Activated naive CD4-positive, alpha-beta T cell treated with anti-CD3 and anti-CD28 coated beads, Interleukin-2, amount 10 ng/mL, durations not matched to agents 7 days and 5 days (primary cell): ENCODE measurements around the gene EXOSC5.
A peak's percentile ranks its signal among the peaks of the same experiment; 100 is the strongest.

Experiments used
- CTCF ChIA-PET: fragments of 350-600 bp; sonication (Branson Sonifier 250); formaldehyde crosslinking; loops from one replicate; lab custom pipeline; 2021; ENCODE audit warnings: antibody characterized with exemption; lab: Charles Lee
- DNase-seq: peaks from one replicate; pipeline ENCODE4 v3.0.0-alpha.2; 2020
- H3K27ac Mint-ChIP-seq: one replicate; pipeline ENCODE4 v1.8.0; 2021; ENCODE audit warnings: mild to moderate bottlenecking, moderate library complexity, mixed read lengths
- H3K27me3 Mint-ChIP-seq: one replicate; pipeline ENCODE4 v1.8.0; 2021; ENCODE audit warnings: mild to moderate bottlenecking, mixed read lengths
- H3K36me3 Mint-ChIP-seq: one replicate; pipeline ENCODE4 v1.8.0; 2021; ENCODE audit warnings: mixed read lengths
- H3K4me1 Mint-ChIP-seq: one replicate; pipeline ENCODE4 v1.8.0; 2021; ENCODE audit warnings: mixed read lengths
- H3K4me3 Mint-ChIP-seq: one replicate; pipeline ENCODE4 v1.8.0; 2021; ENCODE audit warnings: mild to moderate bottlenecking, moderate library complexity, mixed read lengths
- H3K9me3 Mint-ChIP-seq: one replicate; pipeline ENCODE4 v1.8.0; 2021; ENCODE audit warnings: mixed read lengths

EXOSC5 gene

DNA sequence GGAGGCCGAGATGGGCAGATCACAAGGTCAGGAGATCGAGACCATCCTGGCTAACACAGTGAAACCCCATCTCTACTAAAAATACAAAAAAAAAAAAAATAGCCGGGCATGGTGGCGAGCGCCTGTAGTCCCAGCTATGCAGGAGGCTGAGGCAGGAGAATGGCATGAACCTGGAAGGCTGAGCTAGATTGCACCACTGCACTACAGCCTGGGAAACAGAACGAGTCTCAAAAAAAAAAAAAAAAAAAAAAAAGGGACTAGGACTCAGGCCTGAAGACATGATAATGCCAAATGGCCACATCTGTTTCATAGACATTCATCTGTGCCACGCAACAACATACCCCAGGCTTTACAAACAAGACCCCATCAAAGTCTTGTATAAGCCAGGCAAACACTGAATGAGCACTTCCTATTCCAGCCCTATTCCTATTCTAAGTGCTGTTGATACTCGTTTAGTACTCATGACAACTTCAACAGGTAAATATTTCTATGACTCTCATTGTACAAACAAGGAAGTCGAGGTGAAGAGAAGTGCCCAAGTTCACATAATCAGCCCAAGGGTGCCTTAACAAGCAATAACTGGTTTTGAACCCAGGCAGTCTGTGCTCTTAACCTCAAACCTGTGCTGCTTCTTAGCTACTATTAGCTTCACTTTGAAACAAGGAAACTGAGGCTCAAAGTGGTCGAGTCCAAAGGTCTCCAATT is 34.9 kb downstream of the EXOSC5 start:
- Mint-ChIP-seq H3K36me3 (peaks cover 17% of the 10 kb centered on the region), H3K4me1 (peaks cover 53% of the 10 kb centered on the region), H3K27me3 (no peaks in the 10 kb centered on the region), H3K9me3 (no peaks in the 10 kb centered on the region), H3K27ac (peak overlapping the region; percentile 33), H3K4me3 (peak overlapping the region; percentile 81)
- DNase-seq, result no peak
- CTCF ChIA-PET, result interaction anchor here (2.4 kb wide), 1 partner anchor 10 kb away, joined by 14 read pairs; no protein-coding TSS in a partner anchor

DNA sequence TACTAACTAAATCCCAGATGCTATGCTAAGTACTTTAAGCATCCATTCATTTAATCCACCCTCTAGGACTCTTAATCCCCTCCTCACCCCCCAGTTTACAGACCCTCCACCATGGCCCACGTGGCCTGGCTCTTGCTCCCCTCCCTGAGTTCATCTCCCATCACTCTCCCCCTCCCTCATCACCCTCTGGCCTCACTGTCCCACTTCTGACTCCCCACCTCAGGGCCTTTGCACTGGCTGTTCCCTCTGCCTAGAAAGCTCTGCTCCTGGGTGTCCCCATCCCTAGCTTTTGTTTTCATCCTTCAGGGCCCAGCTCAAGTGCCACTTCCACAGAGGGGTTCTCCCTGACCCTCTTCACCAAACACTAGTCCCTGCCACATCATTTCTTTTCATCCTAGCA is 37.4 kb downstream of the EXOSC5 start:
- peaks cover 21% of the 10 kb centered on the region for H3K36me3 Mint-ChIP-seq
- CTCF ChIA-PET, result no interaction called here
- no peaks in the 10 kb centered on the region for H3K9me3 Mint-ChIP-seq
- H3K4me1 Mint-ChIP-seq, result peaks cover 72% of the 10 kb centered on the region
- H3K4me3 Mint-ChIP-seq, result no peak overlapping the region
- no peaks in the 10 kb centered on the region for H3K27me3 Mint-ChIP-seq
- H3K27ac Mint-ChIP-seq, result peak overlapping the region; percentile 62
- DNase-seq, result no peak

DNA sequence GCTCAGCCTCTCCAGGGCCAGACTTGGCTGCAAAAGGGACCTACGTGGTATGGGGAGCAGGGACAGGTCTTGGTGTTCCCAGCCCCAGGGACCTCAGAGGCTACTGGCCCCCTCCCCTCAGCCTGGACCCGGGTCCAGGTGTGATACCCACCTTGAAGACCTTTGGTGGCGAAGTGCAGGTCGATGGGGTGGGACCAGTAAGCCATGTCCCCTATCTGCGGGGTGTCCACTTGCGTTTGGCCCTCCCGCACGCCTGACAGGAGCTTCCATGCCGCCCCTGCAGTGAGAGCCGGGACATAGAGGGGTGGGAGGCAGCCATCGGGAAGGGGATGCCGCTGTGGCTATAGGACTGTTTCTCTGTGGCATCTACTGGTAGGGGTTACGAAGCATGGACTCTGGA is 39.4 kb downstream of the EXOSC5 start:
- peaks cover 22% of the 10 kb centered on the region for H3K36me3 Mint-ChIP-seq
- H3K4me3 Mint-ChIP-seq, result peak overlapping the region; percentile 77
- H3K27me3 Mint-ChIP-seq, result no peaks in the 10 kb centered on the region
- peaks cover 65% of the 10 kb centered on the region for H3K4me1 Mint-ChIP-seq
- DNase-seq, result no peak
- no peaks in the 10 kb centered on the region for H3K9me3 Mint-ChIP-seq
- H3K27ac Mint-ChIP-seq, result peak overlapping the region; percentile 99
- CTCF ChIA-PET, result interaction anchor here (1.2 kb wide), 1 partner anchor 9 kb away, joined by 4 read pairs; no protein-coding TSS in a partner anchor

DNA sequence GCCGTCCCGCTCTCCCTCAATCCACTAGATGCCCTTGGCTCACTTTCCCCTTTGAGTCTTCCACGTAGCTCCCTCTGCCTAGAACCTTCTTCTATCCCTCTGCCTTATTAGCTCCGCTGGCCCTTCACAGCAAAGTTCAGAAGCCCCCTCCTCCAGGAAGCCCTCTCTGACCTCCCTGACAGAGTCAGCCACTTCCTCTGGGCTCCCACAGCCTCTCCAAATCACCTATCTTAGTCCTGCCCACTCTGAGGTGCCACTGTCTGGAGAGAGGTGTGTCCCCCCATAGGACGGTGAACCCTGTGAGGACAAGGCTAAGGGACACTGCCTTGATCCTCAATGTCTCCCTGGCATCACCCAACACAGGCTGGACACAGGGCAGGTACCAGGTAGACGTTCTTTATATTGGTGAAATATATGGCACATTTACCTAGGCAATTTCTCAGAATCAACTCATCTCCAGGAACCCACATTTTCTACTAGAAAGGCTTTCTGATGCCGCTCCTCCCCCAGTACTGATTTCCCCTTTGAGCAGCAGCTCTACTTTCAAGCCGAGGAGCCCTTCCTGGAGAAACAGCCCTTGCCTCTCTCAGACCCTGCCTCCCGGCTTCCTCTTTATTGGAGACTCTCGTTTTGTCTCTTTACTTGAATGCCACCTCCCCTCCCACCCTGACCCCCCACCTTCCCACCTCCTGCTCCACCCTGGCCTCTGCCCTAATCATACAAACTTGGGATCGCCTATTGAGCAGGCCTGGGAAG is 40.0 kb downstream of the EXOSC5 start:
- Mint-ChIP-seq H3K4me1 (peaks cover 59% of the 10 kb centered on the region), H3K9me3 (no peaks in the 10 kb centered on the region), H3K27me3 (no peaks in the 10 kb centered on the region), H3K27ac (peak overlapping the region; percentile 99), H3K4me3 (peak overlapping the region; percentile 77), H3K36me3 (peaks cover 25% of the 10 kb centered on the region)
- peak; percentile 67 for DNase-seq
- CTCF ChIA-PET, result interaction anchor here (1.2 kb wide), 1 partner anchor 10 kb away, joined by 4 read pairs; no protein-coding TSS in a partner anchor

DNA sequence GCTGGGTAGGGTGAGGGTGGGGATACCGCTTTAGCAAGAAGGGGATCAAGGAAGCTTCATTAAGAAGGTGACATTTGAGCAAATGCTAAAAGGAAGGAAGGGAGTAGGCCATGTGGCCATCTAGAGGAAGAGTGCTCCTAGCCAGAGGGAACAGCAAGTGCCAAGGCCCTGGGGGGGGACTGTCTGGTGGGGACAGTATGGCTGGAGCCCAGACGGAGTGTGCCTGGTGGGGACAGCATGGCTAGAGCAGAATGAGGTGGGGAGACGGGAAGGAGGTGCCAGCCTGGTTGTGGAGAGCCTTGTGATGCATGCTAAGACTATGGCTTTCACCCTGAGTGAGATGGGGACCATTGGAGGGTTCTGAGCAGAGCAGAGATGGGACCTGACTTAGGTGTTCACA is 41.4 kb downstream of the EXOSC5 start:
- CTCF ChIA-PET, result interaction anchor here (2.5 kb wide), 1 partner anchor 9 kb away, joined by 16 read pairs; the partner anchor contains the start of gene B9D2

DNA sequence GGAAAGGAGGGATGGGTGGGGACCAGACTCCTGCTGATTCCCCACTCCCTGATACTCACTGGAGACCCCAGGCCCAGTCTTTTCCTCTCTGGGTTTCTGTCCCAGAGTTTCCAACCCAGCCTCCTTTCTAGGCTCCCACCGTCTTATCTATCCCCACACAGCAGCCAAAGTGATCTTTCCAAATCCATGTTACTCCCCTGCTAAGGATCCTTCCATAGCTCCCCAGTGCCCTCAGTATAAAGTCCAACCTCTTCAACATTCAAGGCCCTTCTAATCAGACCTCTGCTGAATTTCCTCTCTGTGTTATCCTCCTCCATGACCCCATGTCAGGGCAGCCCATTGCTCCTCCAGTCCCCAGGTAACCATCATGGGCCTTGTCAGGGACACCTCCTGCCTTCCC is 42.1 kb downstream of the EXOSC5 start:
- Mint-ChIP-seq H3K36me3 (peaks cover 28% of the 10 kb centered on the region), H3K27me3 (no peaks in the 10 kb centered on the region), H3K4me1 (peaks cover 60% of the 10 kb centered on the region), H3K27ac (peak overlapping the region; percentile 99), H3K4me3 (peak overlapping the region; percentile 77), H3K9me3 (no peaks in the 10 kb centered on the region)
- CTCF ChIA-PET, result interaction anchor here (0.8 to 2.5 kb wide), 2 partner anchors 10 to 53 kb away, joined by 4 to 16 read pairs; partner anchors contain the start of gene B9D2
- no peak for DNase-seq

More for the DNA sequence above, 41.4 kb downstream of the EXOSC5 start:
- DNase-seq, result peak; percentile 36
- peaks cover 61% of the 10 kb centered on the region for H3K4me1 Mint-ChIP-seq
- H3K9me3 Mint-ChIP-seq, result no peaks in the 10 kb centered on the region
- H3K36me3 Mint-ChIP-seq, result peaks cover 30% of the 10 kb centered on the region
- peak overlapping the region; percentile 99 for H3K27ac Mint-ChIP-seq
- peak overlapping the region; percentile 77 for H3K4me3 Mint-ChIP-seq
- H3K27me3 Mint-ChIP-seq, result no peaks in the 10 kb centered on the region

DNA sequence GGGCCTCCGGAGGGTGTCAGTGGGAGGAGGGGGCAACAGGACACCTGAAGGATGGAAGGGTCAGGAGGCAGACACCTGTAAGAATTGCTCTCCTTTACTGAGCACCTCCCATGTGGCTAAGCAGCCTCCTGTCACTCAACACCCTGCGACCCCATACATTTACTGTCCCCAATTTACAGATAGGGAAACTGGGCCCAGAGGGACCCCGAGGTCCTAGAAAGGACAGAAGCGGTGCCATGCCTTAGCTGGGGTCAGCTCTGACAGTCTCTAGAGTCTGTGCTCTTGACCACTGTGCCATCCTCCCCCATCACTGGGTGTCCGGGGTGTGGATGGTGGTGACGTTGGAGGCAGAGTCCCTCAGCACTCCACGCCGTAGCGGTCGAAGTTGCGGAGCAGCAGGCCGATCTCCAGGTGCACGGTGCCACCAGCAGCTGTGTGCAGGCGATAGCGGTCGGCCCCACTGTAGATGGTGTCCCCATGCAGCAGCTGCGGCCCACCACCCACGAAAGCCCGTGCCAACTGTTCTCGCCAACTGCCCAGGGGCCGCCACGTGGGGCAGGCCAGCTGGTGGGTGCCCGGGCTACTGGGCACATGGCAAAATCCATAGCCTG is 42.7 kb downstream of the EXOSC5 start:
- peaks cover 27% of the 10 kb centered on the region for H3K36me3 Mint-ChIP-seq
- no peaks in the 10 kb centered on the region for H3K27me3 Mint-ChIP-seq
- no peak for DNase-seq
- H3K4me3 Mint-ChIP-seq, result peak overlapping the region; percentile 92
- H3K4me1 Mint-ChIP-seq, result peaks cover 61% of the 10 kb centered on the region
- CTCF ChIA-PET, result interaction anchor here (0.8 to 2.5 kb wide), 2 partner anchors 10 to 53 kb away, joined by 4 to 16 read pairs; partner anchors contain the start of gene B9D2
- H3K9me3 Mint-ChIP-seq, result no peaks in the 10 kb centered on the region
- peak overlapping the region; percentile 99 for H3K27ac Mint-ChIP-seq

DNA sequence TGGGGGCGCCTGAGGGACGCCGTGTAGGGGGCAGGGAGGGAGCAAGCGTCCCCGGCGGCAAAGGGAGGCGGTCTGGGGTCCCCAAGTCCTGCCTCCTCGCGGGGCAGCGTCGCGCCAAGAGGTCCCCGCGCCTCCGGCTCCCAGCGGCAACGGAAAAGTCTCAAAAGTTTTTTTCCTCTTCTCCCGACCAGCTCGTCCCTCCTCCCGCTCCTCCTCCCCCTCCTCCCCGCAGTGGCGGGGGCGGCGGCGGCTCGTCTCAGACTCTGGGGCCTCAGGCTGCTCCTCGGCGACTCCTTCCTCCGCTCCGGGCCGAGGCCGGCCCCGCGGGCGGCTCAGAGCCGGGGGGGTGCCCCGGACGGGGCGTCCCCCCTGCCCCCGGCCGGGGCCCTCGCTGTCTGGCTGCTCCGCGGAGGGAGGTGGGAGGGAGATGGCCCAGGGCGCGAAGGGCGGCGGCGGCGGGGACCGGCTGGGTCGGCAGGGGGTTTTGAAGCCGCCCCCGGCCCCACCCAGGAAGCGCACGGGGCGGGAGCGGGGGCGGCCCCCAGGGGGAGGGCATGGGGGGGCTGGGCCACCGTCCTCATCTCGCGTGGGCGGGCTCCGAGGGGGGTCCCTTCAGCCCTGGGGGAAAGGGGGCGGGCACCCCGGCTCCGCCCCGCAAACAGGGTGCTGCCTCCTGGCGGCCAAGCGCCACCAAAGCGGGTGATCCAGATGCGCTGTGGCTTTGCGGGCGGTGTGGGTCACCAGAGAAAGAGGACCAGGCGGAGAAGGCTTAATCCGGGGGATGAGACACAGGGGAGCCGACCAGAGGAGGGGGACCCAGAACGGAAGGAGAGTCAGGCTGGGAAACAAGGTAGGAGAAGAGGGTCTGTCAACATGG is 43.5 kb downstream of the EXOSC5 start, which contains the start of gene TGFB1:
Gene TGFB1, minus strand, starts transcription at position 457 of the 877 bp plus-strand sequence. CDS start 878 bp downstream, outside the sequence.
- Mint-ChIP-seq H3K27me3 (no peaks in the 10 kb centered on the region), H3K9me3 (peaks cover 3% of the 10 kb centered on the region), H3K27ac (peak within 1 kb of the TSS; percentile 93), H3K36me3 (peaks cover 32% of the 10 kb centered on the region), H3K4me1 (peaks cover 63% of the 10 kb centered on the region), H3K4me3 (peak within 1 kb of the TSS; percentile 92)
- DNase-seq, result peak; percentile 95
- CTCF ChIA-PET, result interaction anchor here (0.8 to 2.7 kb wide), 5 partner anchors 10 to 52 kb away, joined by 3 to 14 read pairs (median 4); partner anchors contain the start of gene B9D2

DNA sequence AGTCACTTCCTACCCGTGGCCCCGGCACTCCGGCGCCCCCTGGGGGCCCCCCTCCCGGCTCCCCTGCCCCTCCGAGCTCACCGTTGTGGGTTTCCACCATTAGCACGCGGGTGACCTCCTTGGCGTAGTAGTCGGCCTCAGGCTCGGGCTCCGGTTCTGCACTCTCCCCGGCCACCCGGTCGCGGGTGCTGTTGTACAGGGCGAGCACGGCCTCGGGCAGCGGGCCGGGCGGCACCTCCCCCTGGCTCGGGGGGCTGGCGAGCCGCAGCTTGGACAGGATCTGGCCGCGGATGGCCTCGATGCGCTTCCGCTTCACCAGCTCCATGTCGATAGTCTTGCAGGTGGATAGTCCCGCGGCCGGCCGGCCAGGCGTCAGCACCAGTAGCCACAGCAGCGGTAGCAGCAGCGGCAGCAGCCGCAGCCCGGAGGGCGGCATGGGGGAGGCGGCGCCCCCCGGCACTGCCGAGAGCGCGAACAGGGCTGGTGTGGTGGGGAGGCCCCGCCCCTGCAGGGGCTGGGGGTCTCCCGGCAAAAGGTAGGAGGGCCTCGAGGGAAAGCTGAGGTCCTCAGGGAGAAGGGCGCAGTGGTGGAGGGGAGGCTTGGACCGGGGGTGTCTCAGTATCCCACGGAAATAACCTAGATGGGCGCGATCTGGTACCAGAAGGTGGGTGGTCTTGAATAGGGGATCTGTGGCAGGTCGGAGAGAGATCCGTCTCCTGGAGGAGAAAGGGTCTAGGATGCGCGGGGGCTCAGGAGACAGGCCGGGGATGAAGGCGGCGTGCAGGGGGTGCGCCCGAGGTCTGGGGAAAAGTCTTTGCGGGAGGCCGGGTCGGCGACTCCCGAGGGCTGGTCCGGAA is 44.3 kb downstream of the EXOSC5 start:
- Mint-ChIP-seq H3K9me3 (peaks cover 3% of the 10 kb centered on the region), H3K4me1 (peaks cover 61% of the 10 kb centered on the region), H3K27ac (peak overlapping the region; percentile 93), H3K36me3 (peaks cover 38% of the 10 kb centered on the region), H3K27me3 (no peaks in the 10 kb centered on the region), H3K4me3 (peak overlapping the region; percentile 92)
- CTCF ChIA-PET, result interaction anchor here (0.6 to 2.7 kb wide), 10 partner anchors 11 to 150 kb away, joined by 3 to 14 read pairs (median 4); partner anchors contain the start of genes B9D2 and CCDC97
- peak; percentile 83 for DNase-seq

DNA sequence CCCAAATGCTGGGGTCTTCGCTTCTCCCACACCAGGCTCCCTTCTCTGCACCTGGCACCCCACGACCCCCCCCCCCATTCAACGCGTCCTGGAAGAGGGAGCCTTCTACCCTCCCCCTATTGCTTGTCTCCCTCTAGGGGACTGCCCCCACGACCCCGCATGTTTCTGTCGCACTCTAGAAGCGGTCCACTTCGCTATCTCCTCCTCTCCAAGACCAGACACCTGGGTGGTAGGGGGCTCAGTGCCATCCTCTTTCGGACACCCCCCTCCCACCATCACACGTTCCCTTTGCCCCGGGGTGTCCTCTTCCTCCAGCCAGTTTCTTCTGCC is 44.9 kb downstream of the EXOSC5 start:
- peak overlapping the region; percentile 93 for H3K27ac Mint-ChIP-seq
- no peaks in the 10 kb centered on the region for H3K27me3 Mint-ChIP-seq
- CTCF ChIA-PET, result interaction anchor here (0.9 to 2.7 kb wide), 9 partner anchors 10 to 150 kb away, joined by 3 to 14 read pairs (median 4); partner anchors contain the start of gene B9D2
- H3K4me3 Mint-ChIP-seq, result peak overlapping the region; percentile 92
- peaks cover 59% of the 10 kb centered on the region for H3K4me1 Mint-ChIP-seq
- H3K36me3 Mint-ChIP-seq, result peaks cover 40% of the 10 kb centered on the region
- peaks cover 3% of the 10 kb centered on the region for H3K9me3 Mint-ChIP-seq
- no peak for DNase-seq

DNA sequence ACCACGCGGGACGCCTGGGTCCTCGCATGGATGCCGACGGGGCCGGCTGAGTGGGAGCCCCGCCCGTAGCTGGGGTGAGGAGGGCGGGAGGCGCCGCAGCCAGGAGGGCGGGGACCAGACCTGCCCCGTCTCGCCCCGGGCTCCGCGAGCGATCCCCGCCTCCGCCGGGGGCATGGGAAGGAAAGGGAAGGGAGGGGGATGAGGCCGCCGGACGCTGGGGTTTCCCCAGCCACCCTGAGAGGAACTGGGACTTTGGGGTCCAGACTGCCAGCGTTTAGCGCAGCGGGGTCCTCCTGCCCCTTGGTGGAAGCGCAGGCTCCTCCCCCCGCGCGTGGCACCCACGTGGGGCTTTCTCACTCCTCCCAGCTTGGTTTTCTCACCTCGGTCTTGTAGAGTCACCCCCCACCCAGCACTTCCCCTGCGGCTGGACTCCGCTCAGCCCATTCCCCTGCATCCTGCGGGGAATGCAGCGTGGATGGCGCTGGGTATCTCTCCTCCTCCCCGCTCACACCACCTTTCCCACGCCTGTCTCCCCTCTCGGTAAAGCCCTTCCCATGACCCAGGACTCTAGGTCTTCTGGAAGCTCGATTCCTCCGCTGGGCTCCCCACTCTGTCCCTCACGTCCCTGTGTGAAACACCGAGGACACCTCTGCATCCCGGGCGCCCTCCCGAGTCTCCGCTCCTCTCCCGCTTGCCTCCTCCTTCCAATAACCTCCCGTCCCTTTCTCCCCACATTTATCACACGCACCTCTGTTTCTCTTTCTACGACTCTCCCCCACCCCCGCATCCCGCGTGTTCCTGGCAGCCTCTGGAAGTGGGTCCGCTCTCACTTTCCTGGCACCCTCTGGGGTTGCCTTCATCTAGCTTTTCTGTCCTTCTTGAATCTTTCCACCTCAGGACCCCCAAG is 45.6 kb downstream of the EXOSC5 start:
- H3K4me3 Mint-ChIP-seq, result peak overlapping the region; percentile 92
- peaks cover 3% of the 10 kb centered on the region for H3K9me3 Mint-ChIP-seq
- CTCF ChIA-PET, result interaction anchor here (0.5 to 2.7 kb wide), 12 partner anchors 9 to 149 kb away, joined by 3 to 14 read pairs (median 4); partner anchors contain the start of gene B9D2
- peak overlapping the region; percentile 93 for H3K27ac Mint-ChIP-seq
- peaks cover 37% of the 10 kb centered on the region for H3K36me3 Mint-ChIP-seq
- H3K27me3 Mint-ChIP-seq, result no peaks in the 10 kb centered on the region
- peak; percentile 90 for DNase-seq
- peaks cover 54% of the 10 kb centered on the region for H3K4me1 Mint-ChIP-seq
